HEK293 (cell line): Measurements from ENCODE around the gene SPRED3.

Experiments
- FEZF1 ChIP-seq: fragments of 450-650 bp; formaldehyde crosslinking; IDR thresholded peaks from 2 replicates; pipeline ENCODE4 v1.5.1; 2016; ENCODE audit warnings: missing biosample characterization, missing genetic modification characterization
- IKZF3 ChIP-seq: fragments of 450-650 bp; IDR thresholded peaks from 2 replicates; pipeline ENCODE4 v1.5.0; 2018; ENCODE audit warnings: missing biosample characterization, mild to moderate bottlenecking, missing genetic modification characterization, moderate library complexity
- KLF10 ChIP-seq: fragments of 450-650 bp; IDR thresholded peaks from 2 replicates; pipeline ENCODE4 v1.5.1; 2018; ENCODE audit warnings: missing biosample characterization, mild to moderate bottlenecking, missing genetic modification characterization
- KLF7 ChIP-seq: fragments of 450-650 bp; formaldehyde crosslinking; IDR thresholded peaks from 2 replicates; pipeline ENCODE4 v1.5.1; 2016; ENCODE audit warnings: missing biosample characterization, missing genetic modification characterization, borderline replicate concordance
- KLF9 ChIP-seq: fragments of 450-650 bp; formaldehyde crosslinking; IDR thresholded peaks from 2 replicates; pipeline ENCODE4 v1.5.1; 2016; ENCODE audit warnings: missing biosample characterization, missing genetic modification characterization, low read depth
- OVOL3 ChIP-seq: fragments of 450-650 bp; formaldehyde crosslinking; IDR thresholded peaks from 2 replicates; pipeline ENCODE4 v1.5.1; 2016; ENCODE audit warnings: missing biosample characterization, missing genetic modification characterization
- PRDM1 ChIP-seq: fragments of 450-650 bp; formaldehyde crosslinking; IDR thresholded peaks from 2 replicates; pipeline ENCODE4; 2016; ENCODE audit warnings: missing biosample characterization, missing genetic modification characterization
- SETDB1 ChIP-seq: IDR thresholded peaks from one replicate; pipeline ENCODE4 v1.6.1; 2017; ENCODE audit warnings: mild to moderate bottlenecking, low read length, moderate library complexity, mixed read lengths; ENCODE audit not compliant: insufficient read length
- ZEB2 ChIP-seq: fragments of 450-650 bp; formaldehyde crosslinking; IDR thresholded peaks from 2 replicates; pipeline ENCODE4 v1.5.1; 2016; ENCODE audit warnings: missing biosample characterization, missing genetic modification characterization
- ZNF202 ChIP-seq: fragments of 450-650 bp; formaldehyde crosslinking; IDR thresholded peaks from 2 replicates; pipeline ENCODE4 v1.5.1; 2016; ENCODE audit warnings: missing biosample characterization, missing genetic modification characterization, borderline replicate concordance
- ZNF214 ChIP-seq: fragments of 450-650 bp; formaldehyde crosslinking; IDR thresholded peaks from 2 replicates; pipeline ENCODE4 v1.5.1; 2017; ENCODE audit warnings: missing biosample characterization, mild to moderate bottlenecking, missing genetic modification characterization, borderline replicate concordance
- ZNF311 ChIP-seq: fragments of 450-650 bp; formaldehyde crosslinking; IDR thresholded peaks from 2 replicates; pipeline ENCODE4 v1.5.1; 2017; ENCODE audit warnings: missing biosample characterization, missing genetic modification characterization, borderline replicate concordance
- ZNF366 ChIP-seq: fragments of 450-650 bp; formaldehyde crosslinking; conservative IDR thresholded peaks from 2 replicates; pipeline ENCODE4 v1.5.1; 2016; ENCODE audit warnings: missing biosample characterization, missing genetic modification characterization
- ZNF510 ChIP-seq: fragments of 450-650 bp; formaldehyde crosslinking; IDR thresholded peaks from 2 replicates; pipeline ENCODE4 v1.5.1; 2018; ENCODE audit warnings: mild to moderate bottlenecking, missing genetic modification characterization, missing biosample characterization; ENCODE audit not compliant: insufficient replicate concordance
- ZNF514 ChIP-seq: fragments of 450-650 bp; formaldehyde crosslinking; IDR thresholded peaks from 2 replicates; pipeline ENCODE4 v1.5.1; 2016; ENCODE audit warnings: missing biosample characterization, missing genetic modification characterization
- ZNF529 ChIP-seq: fragments of 450-650 bp; formaldehyde crosslinking; IDR thresholded peaks from 2 replicates; pipeline ENCODE4 v1.5.1; 2017; ENCODE audit warnings: missing genetic modification characterization, missing biosample characterization; ENCODE audit not compliant: insufficient replicate concordance
- ZNF530 ChIP-seq: fragments of 450-650 bp; formaldehyde crosslinking; IDR thresholded peaks from 2 replicates; pipeline ENCODE4 v1.5.1; 2016; ENCODE audit warnings: low read depth, missing biosample characterization, missing genetic modification characterization
- ZNF561 ChIP-seq: fragments of 450-650 bp; IDR thresholded peaks from 2 replicates; pipeline ENCODE4 v1.5.1; 2018; ENCODE audit warnings: missing biosample characterization, missing genetic modification characterization, borderline replicate concordance
- ZNF660 ChIP-seq: fragments of 450-650 bp; IDR thresholded peaks from 2 replicates; pipeline ENCODE4 v1.5.1; 2018; ENCODE audit warnings: missing biosample characterization, mild to moderate bottlenecking, missing genetic modification characterization
- ZNF664 ChIP-seq: fragments of 450-650 bp; formaldehyde crosslinking; IDR thresholded peaks from 2 replicates; pipeline ENCODE4 v1.5.1; 2016; ENCODE audit warnings: missing biosample characterization, missing genetic modification characterization
- ZNF747 ChIP-seq: fragments of 450-650 bp; formaldehyde crosslinking; IDR thresholded peaks from 2 replicates; pipeline ENCODE4 v1.5.1; 2016; ENCODE audit warnings: missing biosample characterization, missing genetic modification characterization
- ZNF768 ChIP-seq: fragments of 450-650 bp; formaldehyde crosslinking; IDR thresholded peaks from 2 replicates; pipeline ENCODE4 v1.5.1; 2018; ENCODE audit warnings: missing biosample characterization, mild to moderate bottlenecking, missing genetic modification characterization
- ZSCAN16 ChIP-seq: fragments of 450-650 bp; formaldehyde crosslinking; IDR thresholded peaks from 2 replicates; pipeline ENCODE4 v1.5.1; 2016; ENCODE audit warnings: missing biosample characterization, missing genetic modification characterization
- ZSCAN23 ChIP-seq: fragments of 450-650 bp; formaldehyde crosslinking; IDR thresholded peaks from 2 replicates; pipeline ENCODE4 v1.5.1; 2016; ENCODE audit warnings: missing biosample characterization, missing genetic modification characterization
- TF ChIP-seq, protein P1 (sequence below): fragments of 450-650 bp; formaldehyde crosslinking; IDR thresholded peaks from 2 replicates; pipeline ENCODE4 v1.5.1; 2016; ENCODE audit warnings: missing biosample characterization, missing genetic modification characterization
- TF ChIP-seq, protein P2 (sequence below): fragments of 450-650 bp; formaldehyde crosslinking; optimal IDR thresholded peaks from 2 replicates; pipeline ENCODE3; 2016; ENCODE audit warnings: missing biosample characterization, mild to moderate bottlenecking, missing genetic modification characterization
- TF ChIP-seq, protein P3 (sequence below): fragments of 450-650 bp; formaldehyde crosslinking; IDR thresholded peaks from 2 replicates; pipeline ENCODE4 v1.5.1; 2016; ENCODE audit warnings: missing biosample characterization, missing genetic modification characterization
- TF ChIP-seq, protein P4 (sequence below): fragments of 450-650 bp; formaldehyde crosslinking; IDR thresholded peaks from 2 replicates; pipeline ENCODE4 v1.5.1; 2017; ENCODE audit warnings: missing biosample characterization, missing genetic modification characterization
- TF ChIP-seq, protein P5 (sequence below): fragments of 450-650 bp; formaldehyde crosslinking; IDR thresholded peaks from 2 replicates; pipeline ENCODE4 v1.5.0; 2017; ENCODE audit warnings: missing biosample characterization, missing genetic modification characterization, borderline replicate concordance
- TF ChIP-seq, protein P6 (sequence below): fragments of 450-650 bp; formaldehyde crosslinking; IDR thresholded peaks from 2 replicates; pipeline ENCODE4 v1.5.1; 2016; ENCODE audit warnings: missing biosample characterization, missing genetic modification characterization

The SPRED3 gene

DNA sequence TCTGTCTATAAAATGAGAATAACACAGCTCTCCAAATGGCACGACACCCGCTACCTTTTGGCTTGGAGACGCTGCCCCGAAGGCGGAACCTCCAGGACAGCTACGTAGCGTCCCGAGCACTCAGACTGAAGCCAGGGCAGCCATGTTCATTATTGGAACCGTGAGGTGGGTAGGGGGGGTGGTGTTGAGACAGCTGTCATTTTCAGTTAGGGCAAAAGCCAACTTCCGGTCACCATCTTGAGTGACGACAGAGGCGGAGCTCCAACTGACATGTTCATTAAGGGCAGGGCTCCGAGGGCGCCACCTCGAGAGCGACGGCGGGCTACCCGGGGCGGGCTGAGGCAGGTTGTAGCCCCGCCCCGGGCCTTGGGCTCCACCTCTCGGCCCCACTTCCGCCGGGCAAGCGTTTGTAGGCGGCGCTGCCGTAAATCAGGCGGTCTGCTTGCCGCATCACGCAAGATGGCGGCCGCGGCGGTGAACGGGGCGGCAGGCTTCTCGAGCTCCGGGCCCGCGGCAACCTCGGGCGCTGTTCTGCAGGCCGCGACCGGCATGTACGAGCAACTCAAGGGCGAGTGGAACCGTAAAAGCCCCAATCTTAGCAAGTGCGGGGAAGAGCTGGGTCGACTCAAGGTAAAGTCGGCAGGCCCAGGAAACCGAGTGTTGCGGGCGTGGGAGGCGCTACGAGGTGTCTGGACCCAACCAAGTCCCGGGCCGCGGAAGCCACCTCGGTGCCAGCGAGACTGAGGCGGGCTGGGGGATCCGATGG lies 14.0 kb upstream of the SPRED3 start, which contains the start of gene PSMD8 (continued):
- TF ChIP-seq ZNF202 (tag by site-specific recombination) (no peak), KLF7 (peak; percentile 93), ZSCAN16 (tag by site-specific recombination) (peak; percentile 64; the same call in 1 of the 2 replicates), ZNF747 (tag by site-specific recombination) (no peak), ZNF529 (tag by site-specific recombination) (no peak), ZEB2 (tag by site-specific recombination) (peak; percentile 99), ZNF561 (tag by site-specific recombination) (peak; percentile 83), KLF9 (peak; percentile 87), ZNF214 (no peak), ZNF510 (no peak), SETDB1 (no peak), ZNF664 (tag by site-specific recombination) (no peak; the same call in 1 of the 2 replicates), PRDM1 (tag by site-specific recombination) (no peak), ZNF530 (no peak), IKZF3 (tag by site-specific recombination) (no peak), OVOL3 (tag by site-specific recombination) (peak; percentile 99), ZNF768 (tag by site-specific recombination) (no peak), KLF10 (tag by site-specific recombination) (peak; percentile 90), ZNF514 (tag by site-specific recombination) (no peak), FEZF1 (tag by site-specific recombination) (peak; percentile 91), ZSCAN23 (peak; percentile 94), ZNF311 (tag by site-specific recombination) (no peak), ZNF660 (tag by site-specific recombination) (peak; percentile 96), ZNF366 (tag by site-specific recombination) (no peak; the same call in 1 of the 2 replicates)
- TF ChIP-seq, protein P1, sequence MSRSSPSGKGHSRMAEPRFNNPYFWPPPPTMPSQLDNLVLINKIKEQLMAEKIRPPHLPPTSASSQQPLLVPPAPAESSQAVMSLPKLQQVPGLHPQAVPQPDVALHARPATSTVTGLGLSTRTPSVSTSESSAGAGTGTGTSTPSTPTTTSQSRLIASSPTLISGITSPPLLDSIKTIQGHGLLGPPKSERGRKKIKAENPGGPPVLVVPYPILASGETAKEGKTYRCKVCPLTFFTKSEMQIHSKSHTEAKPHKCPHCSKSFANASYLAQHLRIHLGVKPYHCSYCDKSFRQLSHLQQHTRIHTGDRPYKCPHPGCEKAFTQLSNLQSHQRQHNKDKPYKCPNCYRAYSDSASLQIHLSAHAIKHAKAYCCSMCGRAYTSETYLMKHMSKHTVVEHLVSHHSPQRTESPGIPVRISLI (tag by site-specific recombination), result no peak
- TF ChIP-seq, protein P2, sequence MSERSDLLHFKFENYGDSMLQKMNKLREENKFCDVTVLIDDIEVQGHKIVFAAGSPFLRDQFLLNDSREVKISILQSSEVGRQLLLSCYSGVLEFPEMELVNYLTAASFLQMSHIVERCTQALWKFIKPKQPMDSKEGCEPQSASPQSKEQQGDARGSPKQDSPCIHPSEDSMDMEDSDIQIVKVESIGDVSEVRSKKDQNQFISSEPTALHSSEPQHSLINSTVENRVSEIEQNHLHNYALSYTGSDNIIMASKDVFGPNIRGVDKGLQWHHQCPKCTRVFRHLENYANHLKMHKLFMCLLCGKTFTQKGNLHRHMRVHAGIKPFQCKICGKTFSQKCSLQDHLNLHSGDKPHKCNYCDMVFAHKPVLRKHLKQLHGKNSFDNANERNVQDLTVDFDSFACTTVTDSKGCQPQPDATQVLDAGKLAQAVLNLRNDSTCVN (tag by site-specific recombination), result peak; percentile 83
- TF ChIP-seq, protein P3, sequence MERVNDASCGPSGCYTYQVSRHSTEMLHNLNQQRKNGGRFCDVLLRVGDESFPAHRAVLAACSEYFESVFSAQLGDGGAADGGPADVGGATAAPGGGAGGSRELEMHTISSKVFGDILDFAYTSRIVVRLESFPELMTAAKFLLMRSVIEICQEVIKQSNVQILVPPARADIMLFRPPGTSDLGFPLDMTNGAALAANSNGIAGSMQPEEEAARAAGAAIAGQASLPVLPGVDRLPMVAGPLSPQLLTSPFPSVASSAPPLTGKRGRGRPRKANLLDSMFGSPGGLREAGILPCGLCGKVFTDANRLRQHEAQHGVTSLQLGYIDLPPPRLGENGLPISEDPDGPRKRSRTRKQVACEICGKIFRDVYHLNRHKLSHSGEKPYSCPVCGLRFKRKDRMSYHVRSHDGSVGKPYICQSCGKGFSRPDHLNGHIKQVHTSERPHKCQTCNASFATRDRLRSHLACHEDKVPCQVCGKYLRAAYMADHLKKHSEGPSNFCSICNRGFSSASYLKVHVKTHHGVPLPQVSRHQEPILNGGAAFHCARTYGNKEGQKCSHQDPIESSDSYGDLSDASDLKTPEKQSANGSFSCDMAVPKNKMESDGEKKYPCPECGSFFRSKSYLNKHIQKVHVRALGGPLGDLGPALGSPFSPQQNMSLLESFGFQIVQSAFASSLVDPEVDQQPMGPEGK, result peak; percentile 98
- TF ChIP-seq, protein P4, sequence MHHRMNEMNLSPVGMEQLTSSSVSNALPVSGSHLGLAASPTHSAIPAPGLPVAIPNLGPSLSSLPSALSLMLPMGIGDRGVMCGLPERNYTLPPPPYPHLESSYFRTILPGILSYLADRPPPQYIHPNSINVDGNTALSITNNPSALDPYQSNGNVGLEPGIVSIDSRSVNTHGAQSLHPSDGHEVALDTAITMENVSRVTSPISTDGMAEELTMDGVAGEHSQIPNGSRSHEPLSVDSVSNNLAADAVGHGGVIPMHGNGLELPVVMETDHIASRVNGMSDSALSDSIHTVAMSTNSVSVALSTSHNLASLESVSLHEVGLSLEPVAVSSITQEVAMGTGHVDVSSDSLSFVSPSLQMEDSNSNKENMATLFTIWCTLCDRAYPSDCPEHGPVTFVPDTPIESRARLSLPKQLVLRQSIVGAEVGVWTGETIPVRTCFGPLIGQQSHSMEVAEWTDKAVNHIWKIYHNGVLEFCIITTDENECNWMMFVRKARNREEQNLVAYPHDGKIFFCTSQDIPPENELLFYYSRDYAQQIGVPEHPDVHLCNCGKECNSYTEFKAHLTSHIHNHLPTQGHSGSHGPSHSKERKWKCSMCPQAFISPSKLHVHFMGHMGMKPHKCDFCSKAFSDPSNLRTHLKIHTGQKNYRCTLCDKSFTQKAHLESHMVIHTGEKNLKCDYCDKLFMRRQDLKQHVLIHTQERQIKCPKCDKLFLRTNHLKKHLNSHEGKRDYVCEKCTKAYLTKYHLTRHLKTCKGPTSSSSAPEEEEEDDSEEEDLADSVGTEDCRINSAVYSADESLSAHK (tag by site-specific recombination), result peak; percentile 67
- TF ChIP-seq, protein P5, sequence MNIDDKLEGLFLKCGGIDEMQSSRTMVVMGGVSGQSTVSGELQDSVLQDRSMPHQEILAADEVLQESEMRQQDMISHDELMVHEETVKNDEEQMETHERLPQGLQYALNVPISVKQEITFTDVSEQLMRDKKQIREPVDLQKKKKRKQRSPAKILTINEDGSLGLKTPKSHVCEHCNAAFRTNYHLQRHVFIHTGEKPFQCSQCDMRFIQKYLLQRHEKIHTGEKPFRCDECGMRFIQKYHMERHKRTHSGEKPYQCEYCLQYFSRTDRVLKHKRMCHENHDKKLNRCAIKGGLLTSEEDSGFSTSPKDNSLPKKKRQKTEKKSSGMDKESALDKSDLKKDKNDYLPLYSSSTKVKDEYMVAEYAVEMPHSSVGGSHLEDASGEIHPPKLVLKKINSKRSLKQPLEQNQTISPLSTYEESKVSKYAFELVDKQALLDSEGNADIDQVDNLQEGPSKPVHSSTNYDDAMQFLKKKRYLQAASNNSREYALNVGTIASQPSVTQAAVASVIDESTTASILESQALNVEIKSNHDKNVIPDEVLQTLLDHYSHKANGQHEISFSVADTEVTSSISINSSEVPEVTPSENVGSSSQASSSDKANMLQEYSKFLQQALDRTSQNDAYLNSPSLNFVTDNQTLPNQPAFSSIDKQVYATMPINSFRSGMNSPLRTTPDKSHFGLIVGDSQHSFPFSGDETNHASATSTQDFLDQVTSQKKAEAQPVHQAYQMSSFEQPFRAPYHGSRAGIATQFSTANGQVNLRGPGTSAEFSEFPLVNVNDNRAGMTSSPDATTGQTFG (tag by site-specific recombination), result peak; percentile 90; the same call in 1 of the 2 replicates
- TF ChIP-seq, protein P6, sequence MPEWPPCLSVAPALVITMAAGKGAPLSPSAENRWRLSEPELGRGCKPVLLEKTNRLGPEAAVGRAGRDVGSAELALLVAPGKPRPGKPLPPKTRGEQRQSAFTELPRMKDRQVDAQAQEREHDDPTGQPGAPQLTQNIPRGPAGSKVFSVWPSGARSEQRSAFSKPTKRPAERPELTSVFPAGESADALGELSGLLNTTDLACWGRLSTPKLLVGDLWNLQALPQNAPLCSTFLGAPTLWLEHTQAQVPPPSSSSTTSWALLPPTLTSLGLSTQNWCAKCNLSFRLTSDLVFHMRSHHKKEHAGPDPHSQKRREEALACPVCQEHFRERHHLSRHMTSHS (tag by site-specific recombination), result no peak
